GM19351 (cell line): ENCODE measurements around the gene FAM3C.
"Not testable (repeated sequence)": the region's sequence is repeated elsewhere in the genome, so short reads cannot be mapped to it uniquely, and the experiment has no call there.

ENCODE experiments used
- ATAC-seq: cut with Tn5 transposase; IDR thresholded peaks from one replicate; pipeline ENCODE4 v1.9.1; 2021; ENCODE audit warnings: mild to moderate bottlenecking, moderate library complexity; ENCODE audit not compliant: unreplicated experiment

FAM3C gene

GRCh38 chr7:121395961-121396757, at the start of gene FAM3C:
Gene FAM3C (minus strand): TSS chr7:121396308. CDS start chr7:121382969, 13,339 bp downstream.
- peak; percentile 74 for ATAC-seq

- ATAC-seq: no peak
These were observed 46.7 kb upstream of the FAM3C start for GRCh38 chr7:121442845-121443244.

- ATAC-seq: peak; percentile 42
These were observed 44.9 kb upstream of the FAM3C start for GRCh38 chr7:121440857-121441503.

GRCh38 chr7:121438043-121438955, 42.2 kb upstream of the FAM3C start:
- ATAC-seq: peak; percentile 31

- no peak for ATAC-seq
These were observed 41.4 kb upstream of the FAM3C start for GRCh38 chr7:121437470-121437869.

GRCh38 chr7:121436688-121437087, 40.6 kb upstream of the FAM3C start:
- no peak for ATAC-seq

- no peak for ATAC-seq
These were observed 40.0 kb upstream of the FAM3C start for GRCh38 chr7:121436136-121436535.

GRCh38 chr7:121433775-121434174, 37.7 kb upstream of the FAM3C start:
- peak; percentile 46 for ATAC-seq

GRCh38 chr7:121432486-121432885, 36.4 kb upstream of the FAM3C start:
- peak; percentile 70 for ATAC-seq

GRCh38 chr7:121431996-121432395, 35.9 kb upstream of the FAM3C start:
- ATAC-seq: no peak

GRCh38 chr7:121431389-121431995, 35.4 kb upstream of the FAM3C start:
- ATAC-seq: no peak

GRCh38 chr7:121430558-121430957, 34.5 kb upstream of the FAM3C start:
- ATAC-seq: no peak

GRCh38 chr7:121429798-121430197, 33.7 kb upstream of the FAM3C start:
- no peak for ATAC-seq

- no peak for ATAC-seq
These were observed 32.9 kb upstream of the FAM3C start for GRCh38 chr7:121428855-121429489.

- not testable (repeated sequence) for ATAC-seq
These were observed 25.6 kb upstream of the FAM3C start for GRCh38 chr7:121421743-121422142.

- no peak for ATAC-seq
These were observed 24.9 kb upstream of the FAM3C start for GRCh38 chr7:121420976-121421375.

GRCh38 chr7:121419201-121420148, 23.4 kb upstream of the FAM3C start:
- ATAC-seq: no peak

GRCh38 chr7:121416533-121416932, 20.4 kb upstream of the FAM3C start:
- no peak for ATAC-seq

- no peak for ATAC-seq
These were observed 18.3 kb upstream of the FAM3C start for GRCh38 chr7:121414436-121414835.
